Natural killer cell treated with Interleukin-12 subunit alpha and Interleukin-12 subunit beta and Interleukin-15 and Interleukin-18, amount 100 ng/mL, for 72 hours (primary cell): ENCODE data around the gene PRKCA. TPM values are rescaled to one million over a fixed set of nuclear protein-coding genes. Genes with fewer than 3 reads are reported as not detected.
A peak's percentile ranks its signal among the peaks of the same experiment; 100 is the strongest.
"Not testable (repeated sequence)": the region's sequence is repeated elsewhere in the genome, so short reads cannot be mapped to it uniquely, and the experiment has no call there.

Experiments used
- ATAC-seq, 2 donors: fragments of 150-1000 bp; cut with Tn5 transposase in 1 of 2; sonication (Bioruptor Pico), chemical (Tn5 transposase) in 1 of 2; 2 replicates each; pipeline ENCODE4 v1.10.0; 2021
- DNase-seq: peaks from one replicate; pipeline ENCODE4 v3.0.0; 2022; ENCODE audit warnings: low spot score
- H3K27ac Mint-ChIP-seq, 2 donors: 1 replicate in 1 of 2; 2 replicates in 1 of 2; pipeline ENCODE4 v1.8.0; 2022; ENCODE audit warnings: mixed read lengths in 2 of 2, mild to moderate bottlenecking in 1 of 2, moderate library complexity in 1 of 2
- H3K27me3 Mint-ChIP-seq, 2 donors: 1 replicate in 1 of 2; 2 replicates in 1 of 2; pipeline ENCODE4 v1.8.0; 2022; ENCODE audit warnings: mixed read lengths in 2 of 2
- H3K36me3 Mint-ChIP-seq: one replicate; pipeline ENCODE4 v1.8.0; 2022; ENCODE audit warnings: mixed read lengths
- H3K4me1 Mint-ChIP-seq, 2 donors: 1 replicate in 1 of 2; 2 replicates in 1 of 2; pipeline ENCODE4 v1.8.0; 2022; ENCODE audit warnings: low read depth in 2 of 2, mixed read lengths in 2 of 2, mild to moderate bottlenecking in 1 of 2
- H3K4me3 Mint-ChIP-seq: one replicate; pipeline ENCODE4 v1.8.0; 2022; ENCODE audit warnings: mixed read lengths
- H3K9me3 Mint-ChIP-seq: 2 replicates; pipeline ENCODE4 v1.8.0; 2022; ENCODE audit warnings: mixed read lengths
- total RNA-seq, 2 donors: library from RNA; stranded (reverse); gene quantifications; one replicate each; pipeline ENCODE4 v1.2.3, GENCODE V29; 2022

Gene PRKCA
- total RNA-seq, 2 donors from 2014 or later = 31.1 to 41.1 TPM

GRCh38 chr17:66466106-66466820 lies 163.8 kb downstream of the PRKCA start:
- Mint-ChIP-seq H3K4me3 (peak overlapping the region; percentile 71), H3K4me1 (peaks cover 32 to 40% of the 10 kb centered on the region in 2 donors), H3K36me3 (no peaks in the 10 kb centered on the region), H3K9me3 (no peaks in the 10 kb centered on the region), H3K27ac (peak overlapping the region; percentile 73 to 85), H3K27me3 (no peaks in the 10 kb centered on the region)
- ATAC-seq (no peak), DNase-seq (no peak)

DNA sequence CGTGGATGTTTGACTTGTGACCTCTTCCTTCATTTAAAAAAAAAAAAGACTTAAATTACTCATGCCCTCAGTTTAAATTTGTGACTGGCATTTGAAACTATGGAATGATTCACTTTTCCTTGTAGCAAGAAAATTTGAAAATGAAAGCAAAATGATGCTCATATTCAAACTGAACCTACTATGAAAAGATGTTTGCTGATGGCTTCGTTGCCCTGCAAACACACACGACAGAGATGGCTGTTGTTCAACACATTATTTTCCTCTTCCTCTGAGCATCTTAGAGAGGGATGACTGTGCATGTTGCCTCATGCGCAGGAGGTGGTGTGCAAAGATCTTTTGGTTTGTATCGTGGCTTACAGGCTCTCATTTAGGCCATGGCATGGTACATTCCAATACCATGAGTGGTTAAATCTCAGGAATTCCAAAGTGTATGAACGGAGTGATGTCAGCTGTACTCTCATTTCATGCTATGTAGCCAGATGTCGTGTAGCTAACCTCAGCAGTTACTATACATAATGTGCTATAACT lies 164.5 kb downstream of the PRKCA start:
- DNase-seq = no peak
- peak; percentile 93 for ATAC-seq
- H3K9me3 Mint-ChIP-seq = no peaks in the 10 kb centered on the region

DNA sequence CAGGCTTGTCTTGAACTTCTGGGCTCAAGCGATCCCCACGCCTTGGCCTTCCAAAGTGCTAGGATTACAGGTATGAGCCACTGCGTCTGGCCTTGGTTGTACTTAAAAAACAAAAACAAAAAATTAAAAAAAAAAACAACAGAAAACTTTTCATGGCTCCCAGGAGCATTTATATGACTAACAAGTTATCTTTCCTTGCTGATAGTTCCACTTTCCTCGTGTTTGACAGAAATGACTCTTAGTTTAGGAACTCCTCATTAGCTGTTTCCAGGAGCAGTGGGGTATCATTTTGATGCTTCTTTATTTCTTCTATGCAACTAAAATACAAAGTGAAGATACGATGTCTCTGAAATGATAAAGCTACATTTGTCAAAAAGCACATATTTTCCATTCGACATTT lies 165.4 kb downstream of the PRKCA start:
- H3K27ac Mint-ChIP-seq = peak overlapping the region; percentile 63 to 73
- H3K4me1 Mint-ChIP-seq = peaks cover 28 to 40% of the 10 kb centered on the region in 2 donors
- H3K27me3 Mint-ChIP-seq = no peaks in the 10 kb centered on the region
- no peaks in the 10 kb centered on the region for H3K9me3 Mint-ChIP-seq
- DNase-seq (no peak), ATAC-seq (no peak)
- H3K4me3 Mint-ChIP-seq = peak overlapping the region; percentile 62
- H3K36me3 Mint-ChIP-seq = no peaks in the 10 kb centered on the region

More for the DNA sequence above, 164.5 kb downstream of the PRKCA start:
- H3K27ac Mint-ChIP-seq = peak overlapping the region; percentile 73 to 85
- H3K27me3 Mint-ChIP-seq = no peaks in the 10 kb centered on the region
- peak overlapping the region; percentile 71 for H3K4me3 Mint-ChIP-seq
- no peaks in the 10 kb centered on the region for H3K36me3 Mint-ChIP-seq
- H3K4me1 Mint-ChIP-seq = peaks cover 28 to 40% of the 10 kb centered on the region in 2 donors

DNA sequence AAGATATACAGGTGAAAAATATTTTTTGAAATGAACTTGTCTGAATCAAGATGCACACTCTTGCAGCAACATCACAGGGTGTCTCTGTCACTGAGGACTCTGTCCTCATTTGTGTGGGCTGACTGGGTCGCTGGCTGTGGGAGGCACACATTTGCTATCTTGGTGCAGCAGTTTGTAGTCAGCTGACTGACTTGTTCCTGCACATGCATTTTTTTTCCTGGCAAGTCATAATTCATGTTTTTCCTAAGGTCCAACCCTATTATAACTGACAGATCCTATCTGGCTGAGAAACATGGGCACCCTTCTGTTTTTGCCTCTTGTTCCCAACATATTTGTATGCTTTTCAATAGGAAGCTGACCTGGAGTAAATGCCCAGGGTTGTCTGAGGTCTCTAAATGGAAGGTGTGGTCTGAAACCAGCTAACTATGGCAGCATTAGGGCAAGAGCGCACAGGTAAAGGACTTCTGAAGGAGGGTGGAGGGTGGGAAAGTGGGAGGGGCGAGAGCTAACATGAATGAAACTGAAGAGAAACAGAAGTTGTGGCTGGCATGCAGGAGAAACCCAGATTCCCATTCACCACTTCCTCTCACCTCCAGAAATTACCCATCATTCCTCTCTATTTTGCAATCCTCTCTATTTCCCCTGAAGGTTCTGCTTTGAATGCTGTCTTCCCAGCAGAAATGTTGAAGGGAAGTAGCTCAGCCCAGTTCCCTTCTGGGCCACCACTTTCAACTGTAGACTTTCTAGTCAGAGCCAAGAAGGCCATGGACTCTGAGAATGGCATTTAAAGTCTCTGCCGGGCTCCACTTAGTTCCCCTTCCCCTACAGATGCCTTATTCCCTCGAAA lies 166.1 kb downstream of the PRKCA start:
- Mint-ChIP-seq H3K27ac (peak overlapping the region; percentile 63 to 73), H3K27me3 (no peaks in the 10 kb centered on the region), H3K4me1 (peaks cover 28 to 40% of the 10 kb centered on the region in 2 donors), H3K36me3 (no peaks in the 10 kb centered on the region), H3K4me3 (peak overlapping the region; percentile 62), H3K9me3 (no peaks in the 10 kb centered on the region)
- ATAC-seq = no peak
- no peak for DNase-seq

- H3K4me3 Mint-ChIP-seq = peak overlapping the region; percentile 62
- H3K9me3 Mint-ChIP-seq = no peaks in the 10 kb centered on the region
- peak overlapping the region; percentile 63 to 73 for H3K27ac Mint-ChIP-seq
- ATAC-seq = no peak
- no peaks in the 10 kb centered on the region for H3K36me3 Mint-ChIP-seq
- no peaks in the 10 kb centered on the region for H3K27me3 Mint-ChIP-seq
- DNase-seq = no peak
- H3K4me1 Mint-ChIP-seq = peaks cover 24 to 40% of the 10 kb centered on the region in 2 donors
These were observed 166.7 kb downstream of the PRKCA start for GRCh38 chr17:66469088-66469442.

GRCh38 chr17:66469461-66469860 lies 167.0 kb downstream of the PRKCA start:
- H3K36me3 Mint-ChIP-seq = no peaks in the 10 kb centered on the region
- no peak for ATAC-seq
- H3K9me3 Mint-ChIP-seq = no peaks in the 10 kb centered on the region
- peak overlapping the region; percentile 63 to 73 for H3K27ac Mint-ChIP-seq
- peak overlapping the region; percentile 62 for H3K4me3 Mint-ChIP-seq
- DNase-seq = no peak
- peaks cover 24 to 40% of the 10 kb centered on the region in 2 donors for H3K4me1 Mint-ChIP-seq
- no peaks in the 10 kb centered on the region for H3K27me3 Mint-ChIP-seq

GRCh38 chr17:66469890-66470289 lies 167.5 kb downstream of the PRKCA start:
- no peaks in the 10 kb centered on the region for H3K9me3 Mint-ChIP-seq
- no peaks in the 10 kb centered on the region for H3K27me3 Mint-ChIP-seq
- H3K4me3 Mint-ChIP-seq = peak overlapping the region; percentile 44
- ATAC-seq = no peak
- peak overlapping the region in 1 of 2 donors; percentile 73 for H3K27ac Mint-ChIP-seq
- peaks cover 24 to 40% of the 10 kb centered on the region in 2 donors for H3K4me1 Mint-ChIP-seq
- DNase-seq = no peak
- H3K36me3 Mint-ChIP-seq = no peaks in the 10 kb centered on the region

GRCh38 chr17:66472123-66472522 lies 169.7 kb downstream of the PRKCA start:
- Mint-ChIP-seq H3K4me1 (peaks cover 16 to 27% of the 10 kb centered on the region in 2 donors), H3K27ac (no peak overlapping the region), H3K27me3 (no peaks in the 10 kb centered on the region), H3K36me3 (no peaks in the 10 kb centered on the region), H3K9me3 (no peaks in the 10 kb centered on the region), H3K4me3 (no peak overlapping the region)
- ATAC-seq (no peak), DNase-seq (no peak)

GRCh38 chr17:66474258-66474657 lies 171.8 kb downstream of the PRKCA start:
- Mint-ChIP-seq H3K4me3 (no peak overlapping the region), H3K27ac (no peak overlapping the region), H3K9me3 (no peaks in the 10 kb centered on the region), H3K36me3 (no peaks in the 10 kb centered on the region), H3K27me3 (peaks cover 0 to 3% of the 10 kb centered on the region in 2 donors), H3K4me1 (peaks cover 7 to 11% of the 10 kb centered on the region in 2 donors)
- ATAC-seq (no peak), DNase-seq (no peak)

GRCh38 chr17:66474806-66475497 lies 172.5 kb downstream of the PRKCA start:
- Mint-ChIP-seq H3K27ac (no peak overlapping the region), H3K27me3 (peaks cover 0 to 3% of the 10 kb centered on the region in 2 donors), H3K4me1 (peaks cover 3 to 5% of the 10 kb centered on the region in 2 donors), H3K4me3 (no peak overlapping the region), H3K9me3 (no peaks in the 10 kb centered on the region), H3K36me3 (no peaks in the 10 kb centered on the region)
- ATAC-seq = no peak
- DNase-seq = no peak

GRCh38 chr17:66476014-66476413 lies 173.6 kb downstream of the PRKCA start:
- H3K36me3 Mint-ChIP-seq = no peaks in the 10 kb centered on the region
- ATAC-seq = no peak
- no peak for DNase-seq
- H3K27ac Mint-ChIP-seq = no peak overlapping the region
- H3K4me3 Mint-ChIP-seq = no peak overlapping the region
- no peaks in the 10 kb centered on the region for H3K9me3 Mint-ChIP-seq
- H3K27me3 Mint-ChIP-seq = peaks cover 0 to 3% of the 10 kb centered on the region in 2 donors
- H3K4me1 Mint-ChIP-seq = peaks cover 0 to 5% of the 10 kb centered on the region in 2 donors

- no peak overlapping the region for H3K27ac Mint-ChIP-seq
- no peak for ATAC-seq
These were observed 175.3 kb downstream of the PRKCA start for GRCh38 chr17:66477615-66478283.

GRCh38 chr17:66479230-66479889 lies 176.9 kb downstream of the PRKCA start:
- H3K27me3 Mint-ChIP-seq, H3K27ac Mint-ChIP-seq: not testable (repeated sequence)

More at GRCh38 chr17:66477615-66478283, 175.3 kb downstream of the PRKCA start:
- no peaks in the 10 kb centered on the region for H3K9me3 Mint-ChIP-seq
- H3K27me3 Mint-ChIP-seq = peaks cover 0 to 3% of the 10 kb centered on the region in 2 donors
- no peak overlapping the region for H3K4me3 Mint-ChIP-seq
- peaks cover 0 to 5% of the 10 kb centered on the region in 2 donors for H3K4me1 Mint-ChIP-seq
- H3K36me3 Mint-ChIP-seq = no peaks in the 10 kb centered on the region
- DNase-seq = no peak

More at GRCh38 chr17:66479230-66479889, 176.9 kb downstream of the PRKCA start:
- H3K4me3 Mint-ChIP-seq, H3K36me3 Mint-ChIP-seq, DNase-seq, H3K9me3 Mint-ChIP-seq, ATAC-seq, H3K4me1 Mint-ChIP-seq: not testable (repeated sequence)
